Upper lobe of left lung (tissue), 6 donors: ENCODE results near the gene BTRC. TPM values are rescaled to one million over a fixed set of nuclear protein-coding genes. Genes with fewer than 3 reads are reported as not detected.

Experiments used
- ATAC-seq, 2 donors: fragments of 200-7000 bp; cut with Tn5 transposase; one replicate each; pipeline ENCODE4 v1.9.1; 2022; ENCODE audit warnings: mild to moderate bottlenecking in 2 of 2, moderate library complexity in 2 of 2; ENCODE audit not compliant: low FRiP score in 2 of 2
- DNase-seq, 2 donors: peaks; one replicate each; pipeline ENCODE4 v3.0.0-alpha.2; 2019 to 2020
- H3K27ac ChIP-seq, 4 donors: fragments of 200-600 bp; sonication (generic); one replicate each; pipeline ENCODE4 v1.5.1; 2016 to 2019
- H3K27me3 ChIP-seq, 4 donors: fragments of 200-600 bp; sonication (generic); one replicate each; pipeline ENCODE4 v1.5.1; 2017 to 2019
- H3K36me3 ChIP-seq, 4 donors: fragments of 200-600 bp; sonication (generic); one replicate each; pipeline ENCODE4 v1.5.1; 2016 to 2019
- H3K4me1 ChIP-seq, 4 donors: fragments of 200-600 bp; sonication (generic); one replicate each; pipeline ENCODE4 v1.5.1; 2018 to 2019
- H3K4me3 ChIP-seq, 4 donors: fragments of 200-600 bp; sonication (generic); one replicate each; pipeline ENCODE4 v1.5.1; 2017 to 2019; ENCODE audit warnings: mild to moderate bottlenecking in 2 of 4, moderate library complexity in 1 of 4
- H3K9me3 ChIP-seq, 4 donors: fragments of 200-600 bp; sonication (generic); one replicate each; pipeline ENCODE4 v1.5.1; 2018 to 2019
- CTCF ChIP-seq, 6 experiments: fragments of 450-650 bp in 4 of 6; fragments of 200-600 bp in 2 of 6; sonication (generic) in 2 of 6; IDR thresholded peaks; one replicate each; pipeline ENCODE4 v1.5.1; 2016 to 2019; ENCODE audit warnings: antibody characterized with exemption in 6 of 6
- EP300 ChIP-seq, 4 donors: sonication (generic); formaldehyde crosslinking; IDR thresholded peaks; one replicate each; pipeline ENCODE4 v1.5.1; 2017; ENCODE audit warnings: antibody characterized with exemption in 4 of 4, control low read depth in 2 of 4
- POLR2A ChIP-seq, 4 donors: fragments of 450-650 bp; IDR thresholded peaks; one replicate each; pipeline ENCODE4 v1.5.1; 2016 to 2017; ENCODE audit warnings: antibody characterized with exemption in 4 of 4, mild to moderate bottlenecking in 2 of 4
- POLR2AphosphoS5 ChIP-seq, 2 donors: sonication (generic); formaldehyde crosslinking; IDR thresholded peaks; one replicate each; pipeline ENCODE4 v1.5.1; 2017; ENCODE audit warnings: antibody characterized with exemption in 2 of 2
- WGBS, 2 donors: methylation state at CpG; one replicate each; pipeline ENCODE4 v1.1.5; 2017 to 2018; 5-methylcytosine and 5-hydroxymethylcytosine counted together
- total RNA-seq, 6 donors: library from RNA; depleted of rRNA in 4 of 6; stranded (reverse); fragments of >200 nt in 4 of 6; gene quantifications; one replicate each; pipeline versions ENCODE4 v1.1.0 to v1.2.1, GENCODE V29; 2016 to 2021
- donor health status: DM: no; HTN: no; CAD: no; lungs with moderate emphysema.
- donor health status: DM: no; HTN: yes; CAD: no; lungs with severe emphysema.

BTRC gene
- total RNA-seq, 6 donors from 2014 or later: 8.5 to 21.0 (median 11.6) TPM

GRCh38 chr10:101575580-101576210 is 221.7 kb downstream of the BTRC start:
- no peak overlapping the region for H3K4me3 ChIP-seq
- TF ChIP-seq CTCF (IDR thresholded peaks at IDR 0.05) (no peak), EP300 (IDR thresholded peaks at IDR 0.05) (no peak), POLR2AphosphoS5 (IDR thresholded peaks at IDR 0.05) (no peak), POLR2A (IDR thresholded peaks at IDR 0.05) (no peak)
- ATAC-seq (no peak), DNase-seq (no peak)
- H3K9me3 ChIP-seq: peaks cover 0 to 7% (median 6%) of the 10 kb centered on the region in 4 donors
- H3K27me3 ChIP-seq: no peaks in the 10 kb centered on the region
- H3K4me1 ChIP-seq: peaks cover under 1 to 6% (median 4%) of the 10 kb centered on the region in 4 donors
- 84 to 92% methylated on average over 6 to 7 of the region's 7 CpGs for WGBS, 2 donors
- peaks cover 0 to 34% (median 25%) of the 10 kb centered on the region in 4 donors for H3K36me3 ChIP-seq
- no peak overlapping the region for H3K27ac ChIP-seq

- ATAC-seq (no peak), DNase-seq (no peak)
- Histone ChIP-seq H3K36me3 (peaks cover 0 to 40% (median 30%) of the 10 kb centered on the region in 4 donors), H3K27me3 (no peaks in the 10 kb centered on the region), H3K4me3 (no peak overlapping the region), H3K4me1 (no peaks in the 10 kb centered on the region), H3K27ac (no peak overlapping the region), H3K9me3 (peaks cover 0 to 7% (median 6%) of the 10 kb centered on the region in 4 donors)
- WGBS, 2 donors: 87 to 88% methylated on average over 7 of the region's 7 CpGs
- no peak for TF ChIP-seq CTCF (IDR thresholded peaks at IDR 0.05)
- no peak for TF ChIP-seq POLR2AphosphoS5 (IDR thresholded peaks at IDR 0.05)
- no peak for TF ChIP-seq EP300 (IDR thresholded peaks at IDR 0.05)
- TF ChIP-seq POLR2A (IDR thresholded peaks at IDR 0.05): no peak
These were observed 222.4 kb downstream of the BTRC start for GRCh38 chr10:101576211-101576863.

- Histone ChIP-seq H3K36me3 (peaks cover 0 to 44% (median 33%) of the 10 kb centered on the region in 4 donors), H3K9me3 (peaks cover 0 to 7% (median 6%) of the 10 kb centered on the region in 4 donors), H3K4me3 (no peak overlapping the region), H3K27ac (no peak overlapping the region), H3K27me3 (no peaks in the 10 kb centered on the region), H3K4me1 (no peaks in the 10 kb centered on the region)
- WGBS, 2 donors: 94 to 96% methylated on average over 6 to 7 of the region's 7 CpGs
- TF ChIP-seq EP300 (IDR thresholded peaks at IDR 0.05) (no peak), POLR2AphosphoS5 (IDR thresholded peaks at IDR 0.05) (no peak), CTCF (IDR thresholded peaks at IDR 0.05) (no peak), POLR2A (IDR thresholded peaks at IDR 0.05) (no peak)
- no peak for DNase-seq
- no peak for ATAC-seq
These were observed 223.3 kb downstream of the BTRC start for GRCh38 chr10:101577121-101577871.

GRCh38 chr10:101578192-101578591 is 224.2 kb downstream of the BTRC start:
- Histone ChIP-seq H3K27ac (no peak overlapping the region), H3K4me1 (no peaks in the 10 kb centered on the region), H3K4me3 (no peak overlapping the region), H3K9me3 (peaks cover 0 to under 1% (median 0%) of the 10 kb centered on the region in 4 donors), H3K36me3 (peaks cover 0 to 53% (median 42%) of the 10 kb centered on the region in 4 donors), H3K27me3 (no peaks in the 10 kb centered on the region)
- WGBS, 2 donors: 94 to 95% methylated on average over 5 of the region's 5 CpGs
- TF ChIP-seq POLR2A (IDR thresholded peaks at IDR 0.05): no peak
- no peak for TF ChIP-seq POLR2AphosphoS5 (IDR thresholded peaks at IDR 0.05)
- no peak for TF ChIP-seq CTCF (IDR thresholded peaks at IDR 0.05)
- TF ChIP-seq EP300 (IDR thresholded peaks at IDR 0.05): no peak
- DNase-seq: no peak
- no peak for ATAC-seq
